ENCODE results near the gene OTX1. TPM values are rescaled to one million over a fixed set of nuclear protein-coding genes. Genes with fewer than 3 reads are reported as not detected.

Gene OTX1
- total and polyA plus RNA-seq, 9 of the 15 experiments (the other 6 are each of a cell fraction or from before 2014, with no cell fraction given) = 0.18 to 7.1 (median 0.58) TPM

DNA sequence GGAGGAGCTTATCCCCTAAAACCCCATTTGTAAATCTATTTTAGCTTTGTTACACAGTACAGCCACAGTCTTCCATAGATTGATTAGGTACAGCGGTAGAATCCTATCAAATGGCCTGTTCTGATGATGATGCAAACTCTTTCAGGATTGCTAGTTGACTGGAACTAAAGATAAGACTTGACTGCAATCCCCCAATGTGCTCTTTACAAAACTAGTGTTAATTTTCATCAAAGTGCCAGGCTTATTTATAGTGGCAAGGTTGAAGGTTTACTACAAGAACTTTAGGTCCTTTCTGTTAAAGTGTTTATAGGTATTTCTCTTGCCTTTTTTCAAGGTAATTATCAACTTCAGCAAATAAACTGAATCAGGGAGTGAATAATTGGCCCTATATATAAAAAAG lies 9.0 kb upstream of the OTX1 start (continued):
- TF ChIP-seq SAP30 (IDR thresholded peaks at IDR 0.05; ENCODE audit: borderline replicate concordance, insufficient read depth, low read depth, low read length, poor library complexity, severe bottlenecking) (no peak), HNRNPK (IDR thresholded peaks at IDR 0.05; ENCODE audit: low read depth, low read length, poor library complexity, severe bottlenecking) (no peak), CUX1 (CRISPR knock-in tag; IDR thresholded peaks at IDR 0.05) (no peak), GATA2 (CRISPR knock-in tag; IDR thresholded peaks at IDR 0.05) (no peak), PATZ1 (CRISPR knock-in tag; IDR thresholded peaks at IDR 0.05; ENCODE audit: borderline replicate concordance) (no peak), KAT8 (IDR thresholded peaks at IDR 0.05; ENCODE audit: low read depth) (no peak), EZH2 (IDR thresholded peaks at IDR 0.05; ENCODE audit: borderline replicate concordance, low read depth, low read length) (no peak), MTF1 (CRISPR knock-in tag; IDR thresholded peaks at IDR 0.05; ENCODE audit: borderline replicate concordance) (no peak), MNT (conservative IDR thresholded peaks at IDR 0.05) (no peak), CREB3 (tag; conservative IDR thresholded peaks at IDR 0.05; ENCODE audit: low read depth) (no peak), ARID3A (IDR thresholded peaks at IDR 0.05; ENCODE audit: borderline replicate concordance, low read depth, low read length) (0 out of 2 replicates have a peak, but pooled peaks have one; percentile 49), ZNF354B (CRISPR knock-in tag; IDR thresholded peaks at IDR 0.05) (no peak), MCM7 (IDR thresholded peaks at IDR 0.05) (no peak)
- TF ChIP-seq, protein P1, sequence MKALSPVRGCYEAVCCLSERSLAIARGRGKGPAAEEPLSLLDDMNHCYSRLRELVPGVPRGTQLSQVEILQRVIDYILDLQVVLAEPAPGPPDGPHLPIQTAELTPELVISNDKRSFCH (CRISPR knock-in tag; IDR thresholded peaks at IDR 0.05) = no peak
- TF ChIP-seq, protein P1 (tag; IDR thresholded peaks at IDR 0.05) = 0 out of 2 replicates have a peak, but pooled peaks have one; percentile 25
